GM18505 (cell line): Measurements from ENCODE around the gene CACNA1C.

Source experiments
- ATAC-seq: cut with Tn5 transposase; IDR thresholded peaks from one replicate; pipeline ENCODE4 v1.9.1; 2021; ENCODE audit not compliant: unreplicated experiment
- POLR2A ChIP-seq: IDR thresholded peaks from 4 replicates; pipeline ENCODE4 v1.6.1; 2011; ENCODE audit warnings: borderline replicate concordance; ENCODE audit not compliant: insufficient read depth, insufficient read length; ENCODE audit errors: extremely low read depth

The CACNA1C gene

GRCh38 chr12:2052826-2053678, at the start of gene CACNA1C:
CACNA1C (plus strand) TSS chr12:2052987; CDS start chr12:2053563, 576 bp downstream.
- TF ChIP-seq POLR2A: no peak
- no peak for ATAC-seq

- peak; percentile 13 for ATAC-seq
- no peak for TF ChIP-seq POLR2A
Observed at GRCh38 chr12:2003676-2004112, 49.1 kb upstream of the CACNA1C start.

GRCh38 chr12:2004113-2004929, 48.5 kb upstream of the CACNA1C start, which contains the start of gene DCP1B:
DCP1B (minus strand) TSS chr12:2004457; CDS start chr12:2004431, 26 bp downstream.
- peak; percentile 96 for ATAC-seq
- peak; percentile 81 for TF ChIP-seq POLR2A

GRCh38 chr12:2008677-2009076, 44.1 kb upstream of the CACNA1C start:
- TF ChIP-seq POLR2A: no peak
- ATAC-seq: no peak

DNA sequence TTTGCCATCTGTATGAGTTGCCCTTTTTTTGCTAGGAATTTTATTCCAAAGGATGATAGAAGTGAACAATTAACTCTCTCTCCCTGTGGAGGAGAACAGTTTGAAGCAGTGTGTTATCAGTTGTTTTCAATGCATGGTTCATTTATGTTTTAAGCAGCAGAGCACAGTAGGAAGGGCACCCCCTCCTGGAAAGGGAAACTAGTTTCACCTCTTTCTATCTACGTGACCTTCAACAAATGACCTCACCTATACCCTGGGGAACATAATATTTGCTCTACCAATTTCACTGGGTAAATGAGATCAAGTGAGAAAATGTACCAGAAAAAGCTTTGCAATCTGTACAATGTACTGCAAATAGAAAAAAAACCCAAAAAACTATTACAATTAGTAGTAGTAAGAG, 43.2 kb upstream of the CACNA1C start:
- TF ChIP-seq POLR2A: no peak
- no peak for ATAC-seq

DNA sequence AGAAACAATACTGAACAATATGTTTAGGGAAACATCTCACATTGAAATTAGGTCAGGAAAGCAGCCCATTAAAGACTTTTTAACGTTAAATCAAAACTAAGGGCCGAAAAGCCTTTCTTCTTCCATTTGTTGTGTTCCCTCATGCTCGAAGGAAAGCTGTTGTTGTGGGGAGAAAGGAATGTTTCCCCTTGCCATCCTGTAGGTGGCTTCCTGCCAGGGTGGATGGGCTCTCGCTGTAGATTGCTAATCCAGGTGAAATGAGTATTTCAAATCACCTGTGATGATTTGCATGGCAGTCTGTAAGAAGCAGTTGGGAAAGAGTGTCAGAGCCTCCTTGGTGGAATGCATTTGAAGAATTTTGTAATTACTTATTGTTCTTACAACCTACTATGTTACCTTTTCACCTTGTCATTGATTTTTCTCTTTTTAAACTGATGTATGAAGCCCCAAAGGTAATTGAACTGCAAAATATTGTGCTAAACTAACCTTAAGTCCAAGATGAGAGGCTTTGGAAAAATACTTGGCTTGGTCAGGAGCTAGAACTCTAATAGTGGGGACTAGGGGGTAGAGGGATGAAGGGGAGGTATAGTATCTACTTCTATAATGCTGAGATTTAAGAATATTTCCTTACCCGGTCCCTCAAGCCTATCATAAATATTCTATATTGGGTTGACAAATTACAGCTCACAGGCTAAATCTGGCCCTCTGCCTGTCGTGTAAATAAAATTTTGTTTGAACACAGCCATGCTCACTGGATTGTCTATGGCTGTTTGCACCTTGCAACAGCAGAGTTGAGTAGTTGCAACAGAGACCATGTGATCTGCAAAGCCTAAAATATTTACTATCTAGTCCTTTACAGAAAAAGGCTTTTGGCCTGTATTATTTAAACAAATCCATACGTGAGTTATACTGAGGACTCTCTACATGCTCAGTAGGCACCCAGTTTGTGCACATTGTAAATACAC, 40.9 kb upstream of the CACNA1C start:
- ATAC-seq: no peak
- TF ChIP-seq POLR2A: no peak

DNA sequence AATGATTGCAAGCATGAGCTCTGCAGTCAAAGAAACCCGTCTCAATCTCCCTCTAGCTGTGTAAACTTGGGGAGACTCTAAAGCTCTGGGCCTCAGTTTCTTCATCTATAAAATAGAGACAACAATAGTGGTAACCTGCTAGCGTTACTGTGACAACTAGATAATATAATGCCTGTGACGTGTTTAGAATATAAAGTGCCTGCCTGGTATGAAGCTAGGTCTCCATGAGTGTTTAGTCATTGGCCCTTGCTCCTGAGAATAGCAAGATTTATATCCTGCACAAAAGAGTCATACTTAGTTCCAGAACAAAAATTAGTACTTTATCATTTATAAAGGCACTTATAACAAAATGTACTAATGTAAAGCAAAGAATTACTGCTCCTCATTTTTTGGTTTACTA, 39.7 kb upstream of the CACNA1C start:
- TF ChIP-seq POLR2A: no peak
- no peak for ATAC-seq

DNA sequence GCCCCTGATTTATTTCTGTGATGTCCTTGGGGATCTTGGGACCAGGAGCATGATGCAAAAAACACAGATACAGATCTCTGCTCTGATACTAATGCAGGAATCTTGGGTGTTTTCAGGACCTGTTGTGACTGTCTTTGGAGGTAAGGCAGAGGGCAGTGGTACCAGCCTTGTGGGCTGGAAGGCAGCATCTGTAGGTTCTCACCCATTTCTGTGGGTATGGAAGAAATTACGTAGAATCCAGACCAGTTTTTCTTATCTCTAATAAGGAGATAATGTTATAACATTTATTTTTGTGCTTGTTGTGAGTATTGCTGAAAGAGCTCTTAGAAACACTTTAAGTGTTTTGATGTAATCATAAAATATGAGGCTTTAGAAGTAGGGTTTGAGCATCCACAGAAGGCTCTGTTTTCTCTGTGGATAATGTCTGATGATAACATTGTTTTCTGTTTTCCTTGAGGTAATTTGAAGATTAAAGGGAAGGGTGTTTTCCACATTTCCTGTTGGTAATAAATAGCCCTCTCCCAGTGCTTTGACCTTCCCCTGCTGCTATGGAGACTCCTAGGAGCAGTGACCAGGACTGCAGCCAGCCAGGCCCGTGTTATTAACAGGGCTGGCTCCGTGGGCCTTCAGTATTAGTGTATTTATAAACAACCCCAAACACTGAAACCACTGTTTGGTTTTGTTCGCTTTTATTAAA, 39.1 kb upstream of the CACNA1C start:
- TF ChIP-seq POLR2A: no peak
- no peak for ATAC-seq

GRCh38 chr12:2014231-2014630, 38.6 kb upstream of the CACNA1C start:
- no peak for TF ChIP-seq POLR2A
- ATAC-seq: no peak

GRCh38 chr12:2016862-2017545, 35.8 kb upstream of the CACNA1C start:
- no peak for TF ChIP-seq POLR2A
- no peak for ATAC-seq

GRCh38 chr12:2017546-2018337, 35.0 kb upstream of the CACNA1C start:
- TF ChIP-seq POLR2A: no peak
- no peak for ATAC-seq
